GM19023 (cell line): ENCODE data around the gene IMMP2L.
"Not testable (repeated sequence)": the region's sequence is repeated elsewhere in the genome, so short reads cannot be mapped to it uniquely, and the experiment has no call there.

Source experiments
- ATAC-seq: cut with Tn5 transposase; IDR thresholded peaks from one replicate; pipeline ENCODE4 v1.9.1; 2021; ENCODE audit warnings: mild to moderate bottlenecking, moderate library complexity; ENCODE audit not compliant: unreplicated experiment

The IMMP2L gene

GRCh38 chr7:111356941-111357340 is 205.4 kb downstream of the IMMP2L start:
- no peak for ATAC-seq

GRCh38 chr7:111352319-111352718 is 210.0 kb downstream of the IMMP2L start:
- ATAC-seq = no peak

- ATAC-seq = no peak
Measured at GRCh38 chr7:111346219-111346618, 216.1 kb downstream of the IMMP2L start.

GRCh38 chr7:111343017-111343416 is 219.3 kb downstream of the IMMP2L start:
- ATAC-seq = no peak

GRCh38 chr7:111339006-111339405 is 223.3 kb downstream of the IMMP2L start:
- ATAC-seq = no peak

GRCh38 chr7:111333010-111333409 is 229.3 kb downstream of the IMMP2L start:
- no peak for ATAC-seq

GRCh38 chr7:111330235-111330523 is 232.1 kb downstream of the IMMP2L start:
- no peak for ATAC-seq

- no peak for ATAC-seq
Measured at GRCh38 chr7:111329367-111330234, 232.7 kb downstream of the IMMP2L start.

- no peak for ATAC-seq
Measured at GRCh38 chr7:111328487-111328886, 233.8 kb downstream of the IMMP2L start.

GRCh38 chr7:111324776-111325175 is 237.5 kb downstream of the IMMP2L start:
- ATAC-seq = no peak

- no peak for ATAC-seq
Measured at GRCh38 chr7:111324228-111324627, 238.1 kb downstream of the IMMP2L start.

GRCh38 chr7:111323670-111324069 is 238.6 kb downstream of the IMMP2L start:
- not testable (repeated sequence) for ATAC-seq

- no peak for ATAC-seq
Measured at GRCh38 chr7:111320133-111320532, 242.2 kb downstream of the IMMP2L start.

GRCh38 chr7:111312966-111313365 is 249.3 kb downstream of the IMMP2L start:
- no peak for ATAC-seq

- no peak for ATAC-seq
Measured at GRCh38 chr7:111308691-111309090, 253.6 kb downstream of the IMMP2L start.

GRCh38 chr7:111301891-111302290 is 260.4 kb downstream of the IMMP2L start:
- no peak for ATAC-seq

GRCh38 chr7:111294494-111294893 is 267.8 kb downstream of the IMMP2L start:
- ATAC-seq = no peak

- no peak for ATAC-seq
Measured at GRCh38 chr7:111292026-111292470, 270.2 kb downstream of the IMMP2L start.

- ATAC-seq = no peak
Measured at GRCh38 chr7:111290982-111291381, 271.3 kb downstream of the IMMP2L start.

GRCh38 chr7:111290419-111290818 is 271.9 kb downstream of the IMMP2L start:
- no peak for ATAC-seq

- ATAC-seq = not testable (repeated sequence)
Measured at GRCh38 chr7:111288441-111288840, 273.9 kb downstream of the IMMP2L start.

- ATAC-seq = no peak
Measured at GRCh38 chr7:111282626-111283025, 279.7 kb downstream of the IMMP2L start.

- no peak for ATAC-seq
Measured at GRCh38 chr7:111274857-111275256, 287.4 kb downstream of the IMMP2L start.
